Neural cell (in vitro differentiated cells): ENCODE results near the gene DNAL1.

Source experiments
- EP300 ChIP-seq: fragments of 450-650 bp; conservative IDR thresholded peaks from 2 replicates; pipeline ENCODE4 v1.6.1; 2014; ENCODE audit warnings: antibody characterized with exemption, mild to moderate bottlenecking, moderate library complexity; ENCODE audit not compliant: poor library complexity, severe bottlenecking
- EZH2 ChIP-seq: fragments of 200-600, 300-800 bp; shearing (Covaris generic), sonication (generic); IDR thresholded peaks from 2 replicates; pipeline ENCODE4 v1.6.1; 2014; ENCODE audit warnings: antibody characterized with exemption, low read length, borderline replicate concordance, mild to moderate bottlenecking; ENCODE audit not compliant: insufficient read depth, poor library complexity, severe bottlenecking
- RAD21 ChIP-seq: fragments of 450-650 bp; conservative IDR thresholded peaks from 2 replicates; pipeline ENCODE4 v1.6.1; 2014; ENCODE audit warnings: antibody characterized with exemption, mild to moderate bottlenecking, moderate library complexity
- SMC3 ChIP-seq: fragments of 450-650 bp; conservative IDR thresholded peaks from 2 replicates; pipeline ENCODE4 v1.6.1; 2014; ENCODE audit warnings: antibody characterized with exemption, mild to moderate bottlenecking, moderate library complexity; ENCODE audit not compliant: poor library complexity
- TAF1 ChIP-seq: IDR thresholded peaks from 2 replicates; pipeline ENCODE4 v1.6.1; 2012; ENCODE audit warnings: low read depth
- TF ChIP-seq, protein P1 (sequence below): IDR thresholded peaks from 2 replicates; pipeline ENCODE4 v1.6.1; 2012; ENCODE audit warnings: borderline replicate concordance
- TF ChIP-seq, protein P2 (sequence below): fragments of 450-650 bp; IDR thresholded peaks from 2 replicates; pipeline ENCODE4 v1.5.1; 2014; ENCODE audit warnings: antibody characterized with exemption, mild to moderate bottlenecking, moderate library complexity; ENCODE audit not compliant: poor library complexity, severe bottlenecking

DNA sequence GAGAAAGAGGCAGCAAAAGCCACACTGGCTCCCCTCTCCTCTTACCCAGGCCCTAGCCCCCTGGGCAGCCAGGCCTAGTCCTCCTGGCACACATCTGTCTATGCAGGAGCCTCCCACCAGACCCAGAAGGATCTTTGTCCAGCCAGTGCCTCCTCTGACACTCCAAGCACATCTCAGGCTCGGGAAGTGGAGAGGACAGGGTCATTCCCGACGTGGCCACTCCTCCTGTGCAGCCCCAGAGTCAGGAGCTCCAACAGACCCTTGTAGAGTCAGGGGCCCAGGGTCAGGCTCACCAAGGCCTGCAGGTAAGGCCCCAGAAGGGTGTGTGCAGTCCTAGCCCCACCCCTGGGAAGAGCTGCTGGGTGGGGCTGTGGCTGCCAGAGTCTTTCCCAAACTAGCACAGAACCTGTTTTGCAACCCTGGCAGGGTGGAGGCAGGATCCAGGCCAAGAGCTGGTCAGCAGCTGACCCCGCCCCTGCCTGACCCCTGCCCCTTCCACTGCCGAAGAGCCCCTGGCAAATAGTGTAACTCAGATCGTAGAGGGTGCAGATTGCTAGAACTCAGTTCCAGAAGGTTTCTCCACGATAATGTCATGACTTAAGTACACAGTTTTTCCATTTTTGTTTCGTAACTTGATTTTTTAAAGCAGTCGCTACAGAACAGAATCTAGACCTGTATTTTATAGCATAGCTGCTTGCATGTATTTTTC is 96.0 kb downstream of the DNAL1 start:
- no peak for TF ChIP-seq RAD21
- TF ChIP-seq, protein P1, sequence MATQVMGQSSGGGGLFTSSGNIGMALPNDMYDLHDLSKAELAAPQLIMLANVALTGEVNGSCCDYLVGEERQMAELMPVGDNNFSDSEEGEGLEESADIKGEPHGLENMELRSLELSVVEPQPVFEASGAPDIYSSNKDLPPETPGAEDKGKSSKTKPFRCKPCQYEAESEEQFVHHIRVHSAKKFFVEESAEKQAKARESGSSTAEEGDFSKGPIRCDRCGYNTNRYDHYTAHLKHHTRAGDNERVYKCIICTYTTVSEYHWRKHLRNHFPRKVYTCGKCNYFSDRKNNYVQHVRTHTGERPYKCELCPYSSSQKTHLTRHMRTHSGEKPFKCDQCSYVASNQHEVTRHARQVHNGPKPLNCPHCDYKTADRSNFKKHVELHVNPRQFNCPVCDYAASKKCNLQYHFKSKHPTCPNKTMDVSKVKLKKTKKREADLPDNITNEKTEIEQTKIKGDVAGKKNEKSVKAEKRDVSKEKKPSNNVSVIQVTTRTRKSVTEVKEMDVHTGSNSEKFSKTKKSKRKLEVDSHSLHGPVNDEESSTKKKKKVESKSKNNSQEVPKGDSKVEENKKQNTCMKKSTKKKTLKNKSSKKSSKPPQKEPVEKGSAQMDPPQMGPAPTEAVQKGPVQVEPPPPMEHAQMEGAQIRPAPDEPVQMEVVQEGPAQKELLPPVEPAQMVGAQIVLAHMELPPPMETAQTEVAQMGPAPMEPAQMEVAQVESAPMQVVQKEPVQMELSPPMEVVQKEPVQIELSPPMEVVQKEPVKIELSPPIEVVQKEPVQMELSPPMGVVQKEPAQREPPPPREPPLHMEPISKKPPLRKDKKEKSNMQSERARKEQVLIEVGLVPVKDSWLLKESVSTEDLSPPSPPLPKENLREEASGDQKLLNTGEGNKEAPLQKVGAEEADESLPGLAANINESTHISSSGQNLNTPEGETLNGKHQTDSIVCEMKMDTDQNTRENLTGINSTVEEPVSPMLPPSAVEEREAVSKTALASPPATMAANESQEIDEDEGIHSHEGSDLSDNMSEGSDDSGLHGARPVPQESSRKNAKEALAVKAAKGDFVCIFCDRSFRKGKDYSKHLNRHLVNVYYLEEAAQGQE: no peak
- TF ChIP-seq EP300: no peak
- no peak for TF ChIP-seq EZH2
- no peak for TF ChIP-seq TAF1
- no peak for TF ChIP-seq SMC3
- TF ChIP-seq, protein P2, sequence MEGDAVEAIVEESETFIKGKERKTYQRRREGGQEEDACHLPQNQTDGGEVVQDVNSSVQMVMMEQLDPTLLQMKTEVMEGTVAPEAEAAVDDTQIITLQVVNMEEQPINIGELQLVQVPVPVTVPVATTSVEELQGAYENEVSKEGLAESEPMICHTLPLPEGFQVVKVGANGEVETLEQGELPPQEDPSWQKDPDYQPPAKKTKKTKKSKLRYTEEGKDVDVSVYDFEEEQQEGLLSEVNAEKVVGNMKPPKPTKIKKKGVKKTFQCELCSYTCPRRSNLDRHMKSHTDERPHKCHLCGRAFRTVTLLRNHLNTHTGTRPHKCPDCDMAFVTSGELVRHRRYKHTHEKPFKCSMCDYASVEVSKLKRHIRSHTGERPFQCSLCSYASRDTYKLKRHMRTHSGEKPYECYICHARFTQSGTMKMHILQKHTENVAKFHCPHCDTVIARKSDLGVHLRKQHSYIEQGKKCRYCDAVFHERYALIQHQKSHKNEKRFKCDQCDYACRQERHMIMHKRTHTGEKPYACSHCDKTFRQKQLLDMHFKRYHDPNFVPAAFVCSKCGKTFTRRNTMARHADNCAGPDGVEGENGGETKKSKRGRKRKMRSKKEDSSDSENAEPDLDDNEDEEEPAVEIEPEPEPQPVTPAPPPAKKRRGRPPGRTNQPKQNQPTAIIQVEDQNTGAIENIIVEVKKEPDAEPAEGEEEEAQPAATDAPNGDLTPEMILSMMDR: no peak
